Left lung (tissue), 10 donors: ENCODE measurements around the gene GAS2. TPM values are rescaled to one million over a fixed set of nuclear protein-coding genes. Genes with fewer than 3 reads are reported as not detected.

Source experiments
- ATAC-seq: fragments of 200-7000 bp; cut with Tn5 transposase; one replicate; pipeline ENCODE4 v1.9.1; 2020; ENCODE audit warnings: moderate library complexity
- DNase-seq, 4 donors: peaks; one replicate each; pipeline ENCODE4 v3.0.0-alpha.2; 2013 to 2020
- H3K27ac ChIP-seq, 2 donors: fragments of 200-600 bp; sonication (generic) in 1 of 2; one replicate each; pipeline versions ENCODE4 v1.5.0 to v1.8.0; 2020 to 2021
- H3K27me3 ChIP-seq, 2 donors: fragments of 200-600 bp; sonication (generic) in 1 of 2; one replicate each; pipeline versions ENCODE4 v1.5.0 to v1.8.0; 2020 to 2021
- H3K36me3 ChIP-seq, 2 donors: fragments of 200-600 bp; sonication (generic) in 1 of 2; one replicate each; pipeline versions ENCODE4 v1.5.0 to v1.8.0; 2020 to 2021
- H3K4me1 ChIP-seq, 2 donors: fragments of 200-600 bp; one replicate each; pipeline ENCODE4 v1.8.0; 2021
- H3K4me3 ChIP-seq, 2 donors: fragments of 200-600 bp; sonication (generic) in 1 of 2; one replicate each; pipeline versions ENCODE4 v1.5.0 to v1.8.0; 2020 to 2021; ENCODE audit warnings: mild to moderate bottlenecking in 1 of 2
- H3K9me3 ChIP-seq, 2 donors: fragments of 200-600 bp; sonication (generic) in 1 of 2; one replicate each; pipeline versions ENCODE4 v1.5.0 to v1.8.0; 2020 to 2021
- intact Hi-C, 2 donors: fragments of 100-400 bp; cut with DNase I; formaldehyde crosslinking; loops; one replicate each; pipeline versions ENCODE4 v1.11.2 to v1.14.2; 2022
- polyA plus RNA-seq, 6 donors: library from polyadenylated mRNA; unstranded; fragments of 120-200 nt; gene quantifications; one replicate each; pipeline ENCODE4 v1.2.1, GENCODE V29; 2013; ENCODE audit not compliant: insufficient read length in 6 of 6
- total RNA-seq, 2 donors: library from RNA; stranded (reverse); fragmentation: NEBNext Ultra II Directional; extraction: Animal tissue kit (Norgen Biotek cat#: 25700); gene quantifications; one replicate each; pipeline ENCODE4 v1.2.1, GENCODE V29; 2021
- TF ChIP-seq, protein P1 (sequence below), 2 donors: fragments of 200-600 bp; sonication (generic) in 1 of 2; IDR thresholded peaks; one replicate each; pipeline versions ENCODE4 v1.5.0 to v1.8.0; 2021; ENCODE audit warnings: antibody characterized with exemption in 2 of 2
- donor health status: DM: no; HTN: yes; CAD: no.
- donor health status: DM: no; HTN: no; CAD: no.

GAS2 gene
- total and polyA plus RNA-seq, 8 donors: 0.96 to 12.0 (median 9.7) TPM

DNA sequence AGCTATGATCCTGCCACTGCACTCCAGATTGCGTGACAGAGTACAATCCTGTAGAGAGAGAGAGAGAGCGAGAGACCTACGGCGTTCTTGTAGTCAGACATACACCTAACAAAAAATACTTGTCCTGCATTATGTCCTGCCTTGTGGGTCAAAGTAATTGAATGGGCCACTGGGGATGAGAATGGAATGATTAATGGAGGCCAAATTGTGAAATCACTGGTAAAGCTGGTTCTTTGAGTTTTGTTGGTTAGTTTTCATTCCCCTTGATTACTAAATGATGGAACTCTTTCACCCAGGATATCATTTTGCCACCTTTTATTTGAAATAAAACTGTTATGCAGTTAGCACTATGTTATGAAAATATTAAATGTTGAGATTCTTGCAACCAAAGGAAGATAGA, 18.7 kb downstream of the GAS2 start:
- ATAC-seq (no peak), DNase-seq (no peak)
- Histone ChIP-seq H3K4me1 (no peaks in the 10 kb centered on the region), H3K27ac (no peak overlapping the region), H3K36me3 (no peaks in the 10 kb centered on the region), H3K27me3 (no peaks in the 10 kb centered on the region), H3K4me3 (no peak overlapping the region), H3K9me3 (no peaks in the 10 kb centered on the region)
- TF ChIP-seq, protein P1, sequence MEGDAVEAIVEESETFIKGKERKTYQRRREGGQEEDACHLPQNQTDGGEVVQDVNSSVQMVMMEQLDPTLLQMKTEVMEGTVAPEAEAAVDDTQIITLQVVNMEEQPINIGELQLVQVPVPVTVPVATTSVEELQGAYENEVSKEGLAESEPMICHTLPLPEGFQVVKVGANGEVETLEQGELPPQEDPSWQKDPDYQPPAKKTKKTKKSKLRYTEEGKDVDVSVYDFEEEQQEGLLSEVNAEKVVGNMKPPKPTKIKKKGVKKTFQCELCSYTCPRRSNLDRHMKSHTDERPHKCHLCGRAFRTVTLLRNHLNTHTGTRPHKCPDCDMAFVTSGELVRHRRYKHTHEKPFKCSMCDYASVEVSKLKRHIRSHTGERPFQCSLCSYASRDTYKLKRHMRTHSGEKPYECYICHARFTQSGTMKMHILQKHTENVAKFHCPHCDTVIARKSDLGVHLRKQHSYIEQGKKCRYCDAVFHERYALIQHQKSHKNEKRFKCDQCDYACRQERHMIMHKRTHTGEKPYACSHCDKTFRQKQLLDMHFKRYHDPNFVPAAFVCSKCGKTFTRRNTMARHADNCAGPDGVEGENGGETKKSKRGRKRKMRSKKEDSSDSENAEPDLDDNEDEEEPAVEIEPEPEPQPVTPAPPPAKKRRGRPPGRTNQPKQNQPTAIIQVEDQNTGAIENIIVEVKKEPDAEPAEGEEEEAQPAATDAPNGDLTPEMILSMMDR (IDR thresholded peaks at IDR 0.05): no peak
- intact Hi-C loops: no loop called here

DNA sequence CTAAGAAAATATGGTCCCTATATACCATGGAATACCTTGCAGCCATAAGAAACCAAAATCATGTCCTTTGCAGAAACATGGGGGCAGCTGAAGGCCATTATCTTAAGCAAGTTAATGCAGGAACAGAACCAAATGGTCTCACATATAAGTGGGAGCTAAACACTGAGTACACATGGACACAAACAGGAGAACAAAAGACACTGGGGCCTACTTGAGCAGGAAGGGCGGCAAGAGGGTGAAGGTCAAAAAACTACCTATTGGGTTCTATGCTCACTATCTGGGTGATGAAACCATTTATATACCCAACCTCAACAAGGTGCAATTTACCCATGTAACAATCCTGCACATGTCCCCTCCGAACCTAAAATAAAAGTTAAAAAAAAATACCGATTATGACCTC, 22.5 kb downstream of the GAS2 start:
- no peaks in the 10 kb centered on the region for H3K9me3 ChIP-seq
- no peaks in the 10 kb centered on the region for H3K4me1 ChIP-seq
- H3K27me3 ChIP-seq: no peaks in the 10 kb centered on the region
- DNase-seq (no peak), ATAC-seq (no peak)
- TF ChIP-seq, protein P1 (IDR thresholded peaks at IDR 0.05): no peak
- no peaks in the 10 kb centered on the region for H3K36me3 ChIP-seq
- intact Hi-C loops: no loop called here
- no peak overlapping the region for H3K4me3 ChIP-seq
- H3K27ac ChIP-seq: no peak overlapping the region

DNA sequence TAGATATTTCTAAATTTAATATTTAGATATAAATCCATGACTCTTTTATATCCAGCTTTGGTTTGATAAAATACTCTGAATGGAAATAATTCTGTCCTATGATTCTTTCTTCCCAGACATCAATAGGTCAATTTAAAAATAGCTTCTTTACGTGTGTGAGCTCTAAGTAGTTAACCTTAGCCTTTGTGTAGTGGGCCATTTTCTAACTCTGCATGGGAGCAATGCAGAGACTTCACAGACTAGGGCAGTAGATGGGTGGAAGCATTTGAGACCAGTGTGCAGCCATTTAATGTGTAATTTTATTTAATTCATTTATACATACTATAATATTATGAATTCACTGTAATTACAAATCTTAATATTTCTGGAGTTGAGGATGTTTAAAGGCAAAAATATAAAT, 23.8 kb downstream of the GAS2 start:
- H3K4me3 ChIP-seq: no peak overlapping the region
- intact Hi-C loops: no loop called here
- H3K36me3 ChIP-seq: no peaks in the 10 kb centered on the region
- DNase-seq (no peak), ATAC-seq (no peak)
- H3K27me3 ChIP-seq: no peaks in the 10 kb centered on the region
- H3K9me3 ChIP-seq: no peaks in the 10 kb centered on the region
- no peaks in the 10 kb centered on the region for H3K4me1 ChIP-seq
- no peak overlapping the region for H3K27ac ChIP-seq
- TF ChIP-seq, protein P1 (IDR thresholded peaks at IDR 0.05): no peak

DNA sequence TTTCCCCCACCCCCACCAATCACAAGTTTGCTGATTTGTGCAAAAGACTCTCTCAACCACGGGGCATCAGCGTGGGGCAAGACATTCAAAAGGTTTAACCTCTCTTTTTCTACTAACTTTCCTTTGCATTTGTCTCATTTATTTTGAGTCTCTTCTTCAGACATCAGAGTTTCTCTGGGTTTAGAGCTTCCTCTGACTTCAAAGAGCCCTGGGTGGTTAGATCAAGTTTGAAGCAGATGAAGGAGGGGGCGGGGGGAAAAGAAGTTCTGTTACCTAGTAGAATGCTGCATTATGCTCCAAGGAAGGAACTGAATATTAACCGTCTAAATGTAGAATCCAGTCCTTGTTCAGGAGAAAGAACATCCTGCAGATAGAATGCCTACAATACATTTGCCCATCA, 24.5 kb downstream of the GAS2 start:
- ATAC-seq (no peak), DNase-seq (no peak)
- H3K27ac ChIP-seq: no peak overlapping the region
- H3K4me3 ChIP-seq: no peak overlapping the region
- intact Hi-C loops: no loop called here
- TF ChIP-seq, protein P1 (IDR thresholded peaks at IDR 0.05): no peak
- no peaks in the 10 kb centered on the region for H3K27me3 ChIP-seq
- H3K36me3 ChIP-seq: no peaks in the 10 kb centered on the region
- no peaks in the 10 kb centered on the region for H3K9me3 ChIP-seq
- no peaks in the 10 kb centered on the region for H3K4me1 ChIP-seq

DNA sequence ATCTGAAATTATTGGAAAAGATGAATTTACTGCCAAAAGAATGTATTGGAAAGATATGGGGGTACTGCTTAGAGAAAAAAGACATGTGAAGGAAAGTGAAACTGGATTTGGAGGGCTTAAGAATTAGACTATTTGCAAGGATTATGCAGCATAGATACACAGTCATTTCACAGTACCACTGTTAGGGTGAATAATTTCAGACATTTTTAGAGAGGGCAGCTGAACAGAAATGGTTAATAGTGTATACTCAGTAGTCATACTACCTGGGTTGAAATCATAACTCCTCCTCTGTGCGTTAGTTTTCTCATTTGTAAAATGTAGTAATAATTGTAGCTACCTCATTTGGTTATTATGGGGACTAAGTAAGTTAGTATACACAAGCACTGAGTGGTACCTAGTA, 33.0 kb downstream of the GAS2 start:
- no peak overlapping the region for H3K4me3 ChIP-seq
- intact Hi-C loops: no loop called here
- no peaks in the 10 kb centered on the region for H3K4me1 ChIP-seq
- DNase-seq: no peak
- no peak overlapping the region for H3K27ac ChIP-seq
- no peaks in the 10 kb centered on the region for H3K27me3 ChIP-seq
- H3K36me3 ChIP-seq: no peaks in the 10 kb centered on the region
- no peaks in the 10 kb centered on the region for H3K9me3 ChIP-seq
- ATAC-seq: no peak
- TF ChIP-seq, protein P1 (IDR thresholded peaks at IDR 0.05): no peak
